Tibial nerve (tissue), 4 donors: Measurements from ENCODE around the gene PDZD8. TPM values are rescaled to one million over a fixed set of nuclear protein-coding genes. Genes with fewer than 3 reads are reported as not detected.

Source experiments
- DNase-seq, 2 donors: peaks; one replicate each; pipeline ENCODE4 v3.0.0-alpha.2; 2019; ENCODE audit warnings: low spot score in 2 of 2
- H3K27ac ChIP-seq, 4 donors: fragments of 200-600 bp; sonication (generic) in 3 of 4; one replicate each; pipeline ENCODE4 v1.5.1; 2017 to 2019; ENCODE audit warnings: mild to moderate bottlenecking in 1 of 4
- H3K27me3 ChIP-seq, 2 donors: fragments of 200-600 bp; sonication (generic) in 1 of 2; one replicate each; pipeline versions ENCODE4 v1.5.1 to v1.6.0; 2017 to 2019
- H3K36me3 ChIP-seq, 3 donors: fragments of 200-600 bp; sonication (generic); one replicate each; pipeline ENCODE4 v1.5.1; 2018 to 2019
- H3K4me1 ChIP-seq, 4 donors: fragments of 200-600 bp; sonication (generic) in 3 of 4; one replicate each; pipeline ENCODE4 v1.5.1; 2017 to 2019
- H3K4me3 ChIP-seq, 4 donors: fragments of 200-600 bp; sonication (generic) in 3 of 4; one replicate each; pipeline ENCODE4 v1.5.1; 2017 to 2019; ENCODE audit warnings: mild to moderate bottlenecking in 1 of 4, moderate library complexity in 1 of 4
- H3K9me3 ChIP-seq, 4 donors: fragments of 200-600 bp; sonication (generic) in 3 of 4; one replicate each; pipeline ENCODE4 v1.5.1; 2017 to 2019
- EP300 ChIP-seq, 2 donors: sonication (generic); formaldehyde crosslinking; IDR thresholded peaks; one replicate each; pipeline ENCODE4 v1.6.1; 2017; ENCODE audit warnings: antibody characterized with exemption in 2 of 2, mild to moderate bottlenecking in 1 of 2
- POLR2A ChIP-seq, 2 donors: fragments of 450-650 bp; IDR thresholded peaks; one replicate each; pipeline ENCODE4 v1.6.1; 2017; ENCODE audit warnings: antibody characterized with exemption in 2 of 2, mild to moderate bottlenecking in 2 of 2, moderate library complexity in 2 of 2
- WGBS, 2 donors: methylation state at CpG; one replicate each; pipeline ENCODE4 v1.1.5; 2018; 5-methylcytosine and 5-hydroxymethylcytosine counted together
- total RNA-seq, 4 donors: library from RNA; depleted of rRNA; stranded (reverse); fragments of >200 nt; gene quantifications; one replicate each; pipeline ENCODE4 v1.1.0, GENCODE V29; 2016
- TF ChIP-seq, protein P1 (sequence below), 5 experiments: fragments of 200-600 bp in 3 of 5; fragments of 450-650 bp in 2 of 5; sonication (generic) in 3 of 5; IDR thresholded peaks; one replicate each; pipeline ENCODE4 v1.5.1; 2016 to 2019; ENCODE audit warnings: antibody characterized with exemption in 5 of 5, mild to moderate bottlenecking in 3 of 5, moderate library complexity in 2 of 5

PDZD8 gene
- total RNA-seq, 4 donors from 2014 or later = 29.4 to 33.3 (median 31.7) TPM

GRCh38 chr10:117412469-117413010, 37.3 kb upstream of the PDZD8 start:
- no peak for DNase-seq
- TF ChIP-seq, protein P1, sequence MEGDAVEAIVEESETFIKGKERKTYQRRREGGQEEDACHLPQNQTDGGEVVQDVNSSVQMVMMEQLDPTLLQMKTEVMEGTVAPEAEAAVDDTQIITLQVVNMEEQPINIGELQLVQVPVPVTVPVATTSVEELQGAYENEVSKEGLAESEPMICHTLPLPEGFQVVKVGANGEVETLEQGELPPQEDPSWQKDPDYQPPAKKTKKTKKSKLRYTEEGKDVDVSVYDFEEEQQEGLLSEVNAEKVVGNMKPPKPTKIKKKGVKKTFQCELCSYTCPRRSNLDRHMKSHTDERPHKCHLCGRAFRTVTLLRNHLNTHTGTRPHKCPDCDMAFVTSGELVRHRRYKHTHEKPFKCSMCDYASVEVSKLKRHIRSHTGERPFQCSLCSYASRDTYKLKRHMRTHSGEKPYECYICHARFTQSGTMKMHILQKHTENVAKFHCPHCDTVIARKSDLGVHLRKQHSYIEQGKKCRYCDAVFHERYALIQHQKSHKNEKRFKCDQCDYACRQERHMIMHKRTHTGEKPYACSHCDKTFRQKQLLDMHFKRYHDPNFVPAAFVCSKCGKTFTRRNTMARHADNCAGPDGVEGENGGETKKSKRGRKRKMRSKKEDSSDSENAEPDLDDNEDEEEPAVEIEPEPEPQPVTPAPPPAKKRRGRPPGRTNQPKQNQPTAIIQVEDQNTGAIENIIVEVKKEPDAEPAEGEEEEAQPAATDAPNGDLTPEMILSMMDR (IDR thresholded peaks at IDR 0.05) = no peak
- TF ChIP-seq EP300 (IDR thresholded peaks at IDR 0.05) (no peak), POLR2A (IDR thresholded peaks at IDR 0.05) (no peak)
- WGBS, 2 donors = 80 to 81% methylated on average over 5 of the region's 5 CpGs
- Histone ChIP-seq H3K9me3 (no peaks in the 10 kb centered on the region), H3K36me3 (no peaks in the 10 kb centered on the region), H3K27ac (no peak overlapping the region), H3K4me1 (no peaks in the 10 kb centered on the region), H3K4me3 (no peak overlapping the region), H3K27me3 (no peaks in the 10 kb centered on the region)

DNA sequence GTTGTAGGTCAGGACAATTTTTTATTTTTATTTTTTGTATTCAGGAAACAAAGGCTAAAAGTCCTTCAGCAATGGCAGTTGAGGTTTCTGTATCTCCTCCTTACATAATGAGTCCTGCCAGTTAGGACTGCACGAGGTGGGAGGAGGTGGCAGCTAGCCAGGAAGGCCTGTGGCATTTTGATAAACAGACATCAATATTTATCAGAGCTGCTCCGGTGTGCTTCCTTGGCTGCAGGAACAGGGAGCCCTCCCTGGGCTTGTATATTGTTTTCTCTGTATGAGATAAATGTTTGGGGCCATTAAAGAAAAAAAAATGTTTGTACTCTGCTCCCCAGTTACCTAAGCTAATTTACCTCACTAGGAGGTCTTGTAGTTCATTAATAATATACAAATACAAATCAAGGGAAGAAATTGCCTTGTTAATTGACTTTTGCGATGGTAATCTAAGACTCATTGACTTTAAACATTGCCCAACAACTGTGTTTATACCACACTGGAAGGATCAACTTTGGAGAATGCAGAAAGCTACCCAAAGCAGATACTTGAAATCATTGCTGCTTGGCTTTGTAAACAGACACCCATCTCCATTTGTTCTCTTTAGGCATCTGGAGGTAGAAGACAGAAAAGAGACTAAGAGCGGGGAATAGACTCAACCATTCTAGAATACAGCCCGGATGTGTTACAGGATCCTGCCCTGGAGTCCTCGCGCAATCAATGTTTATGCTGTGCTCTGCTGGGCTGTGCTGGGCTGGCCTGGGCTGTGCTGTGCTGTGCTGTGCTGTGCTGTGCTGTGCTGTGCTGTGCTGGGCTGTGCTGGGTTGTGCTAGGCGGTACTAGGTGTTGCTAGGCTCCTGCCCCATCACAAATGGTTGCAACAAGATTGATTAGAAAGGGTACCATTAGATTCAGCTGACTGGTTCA, 36.5 kb upstream of the PDZD8 start:
- Histone ChIP-seq H3K36me3 (no peaks in the 10 kb centered on the region), H3K27me3 (no peaks in the 10 kb centered on the region), H3K4me3 (no peak overlapping the region), H3K27ac (no peak overlapping the region), H3K4me1 (no peaks in the 10 kb centered on the region), H3K9me3 (no peaks in the 10 kb centered on the region)
- no peak for TF ChIP-seq POLR2A (IDR thresholded peaks at IDR 0.05)
- no peak for TF ChIP-seq EP300 (IDR thresholded peaks at IDR 0.05)
- TF ChIP-seq, protein P1 (IDR thresholded peaks at IDR 0.05) = no peak
- 59 to 68% methylated on average over 8 of the region's 8 CpGs for WGBS, 2 donors
- no peak for DNase-seq

- WGBS, 2 donors = 85 to 95% methylated on average over 4 of the region's 4 CpGs
- H3K9me3 ChIP-seq = no peaks in the 10 kb centered on the region
- TF ChIP-seq, protein P1 (IDR thresholded peaks at IDR 0.05) = no peak
- TF ChIP-seq POLR2A (IDR thresholded peaks at IDR 0.05) = no peak
- TF ChIP-seq EP300 (IDR thresholded peaks at IDR 0.05) = no peak
- no peaks in the 10 kb centered on the region for H3K27me3 ChIP-seq
- no peaks in the 10 kb centered on the region for H3K36me3 ChIP-seq
- no peak overlapping the region for H3K27ac ChIP-seq
- H3K4me3 ChIP-seq = no peak overlapping the region
- H3K4me1 ChIP-seq = no peaks in the 10 kb centered on the region
- DNase-seq = no peak
Measured at GRCh38 chr10:117410557-117410956, 35.3 kb upstream of the PDZD8 start.

- TF ChIP-seq POLR2A (IDR thresholded peaks at IDR 0.05) (no peak), EP300 (IDR thresholded peaks at IDR 0.05) (no peak)
- TF ChIP-seq, protein P1 (IDR thresholded peaks at IDR 0.05) = no peak
- H3K27me3 ChIP-seq = no peaks in the 10 kb centered on the region
- no peak for DNase-seq
- no peaks in the 10 kb centered on the region for H3K4me1 ChIP-seq
- no peaks in the 10 kb centered on the region for H3K9me3 ChIP-seq
- no peak overlapping the region for H3K27ac ChIP-seq
- no peaks in the 10 kb centered on the region for H3K36me3 ChIP-seq
- no peak overlapping the region for H3K4me3 ChIP-seq
- 64 to 68% methylated on average over 5 of the region's 5 CpGs for WGBS, 2 donors
Measured at GRCh38 chr10:117409549-117410305, 34.5 kb upstream of the PDZD8 start.
